Lung (tissue), 12 donors: ENCODE measurements around the gene ANKRD11. TPM values are rescaled to one million over a fixed set of nuclear protein-coding genes. Genes with fewer than 3 reads are reported as not detected.
"Not testable (repeated sequence)": the region's sequence is repeated elsewhere in the genome, so short reads cannot be mapped to it uniquely, and the experiment has no call there.

Experiments
- ATAC-seq: fragments of 200-7000 bp; cut with Tn5 transposase; one replicate; pipeline ENCODE4 v1.9.1; 2020; ENCODE audit warnings: moderate number of reproducible peaks; ENCODE audit not compliant: insufficient read depth, low FRiP score
- DNase-seq, 3 donors: peaks; one replicate each; pipeline ENCODE4 v3.0.0-alpha.2; 2013 to 2017
- H3K27ac ChIP-seq, 2 donors: one replicate each; pipeline ENCODE4 v1.5.1; 2013; ENCODE audit warnings: mild to moderate bottlenecking in 2 of 2, moderate library complexity in 2 of 2, control low read depth in 1 of 2, inconsistent platforms in 1 of 2, low read depth in 1 of 2, low read length in 1 of 2
- H3K27me3 ChIP-seq, 3 donors: one replicate each; pipeline ENCODE4 v1.5.1; 2013; ENCODE audit warnings: low read length in 2 of 3; ENCODE audit not compliant: control insufficient read depth in 3 of 3, insufficient read depth in 3 of 3
- H3K36me3 ChIP-seq, 4 donors: one replicate each; pipeline ENCODE4 v1.5.1; 2013; ENCODE audit warnings: low read length in 4 of 4, mild to moderate bottlenecking in 1 of 4, moderate library complexity in 1 of 4; ENCODE audit not compliant: control insufficient read depth in 4 of 4, insufficient read depth in 4 of 4
- H3K4me1 ChIP-seq, 5 donors: one replicate each; pipeline ENCODE4 v1.5.1; 2013; ENCODE audit warnings: low read length in 5 of 5, mild to moderate bottlenecking in 2 of 5, moderate library complexity in 1 of 5; ENCODE audit not compliant: control insufficient read depth in 5 of 5, insufficient read depth in 5 of 5
- H3K4me3 ChIP-seq: one replicate; pipeline ENCODE4 v1.5.1; 2013; ENCODE audit warnings: mild to moderate bottlenecking, control low read depth, moderate library complexity
- H3K9ac ChIP-seq, 2 donors: one replicate each; pipeline ENCODE4 v1.5.1; 2013; ENCODE audit warnings: low read length in 2 of 2, control low read depth in 1 of 2; ENCODE audit not compliant: insufficient read depth in 1 of 2
- H3K9me3 ChIP-seq, 4 donors: one replicate each; pipeline ENCODE4 v1.5.1; 2013; ENCODE audit warnings: low read length in 3 of 4, mild to moderate bottlenecking in 1 of 4, moderate library complexity in 1 of 4; ENCODE audit not compliant: control insufficient read depth in 4 of 4, insufficient read depth in 3 of 4
- CTCF ChIP-seq: IDR thresholded peaks from 2 replicates; pipeline ENCODE4 v1.5.1; 2012; ENCODE audit warnings: mild to moderate bottlenecking; ENCODE audit errors: control extremely low read depth, extremely low read depth
- WGBS, 2 donors: extraction: QIAGEN DNeasy Blood & Tissue Kit; methylation state at CpG; one replicate each; pipeline ENCODE4 v1.1.7; 2013; 5-methylcytosine and 5-hydroxymethylcytosine counted together
- polyA plus RNA-seq, 2 donors: library from polyadenylated mRNA; stranded (reverse); fragments of 200-250 nt; gene quantifications; one replicate each; pipeline ENCODE4 v1.2.1, GENCODE V29; 2013
- total RNA-seq, 2 donors: library from RNA; depleted of rRNA in 1 of 2; stranded (reverse); fragments of >200 nt in 1 of 2; gene quantifications; one replicate each; pipeline ENCODE4 v1.2.1, GENCODE V29; 2014 to 2021
- donor health status: control.
- donor health status: control.
- donor health status: Bipolar disorder and iron deficiency.
- donor health status: healthy.
- donor health status: DM: yes; HTN: yes; CAD: no.

The ANKRD11 gene
- total and polyA plus RNA-seq, 4 donors: 58.5 to 162 (median 89.5) TPM

- Histone ChIP-seq H3K4me1 (peaks cover 3 to 32% (median 29%) of the 10 kb centered on the region in 5 donors), H3K4me3 (no peak overlapping the region), H3K9ac (no peak overlapping the region), H3K9me3 (no peaks in the 10 kb centered on the region), H3K27ac (peak overlapping the region in 1 of 2 donors; percentile 55), H3K27me3 (no peaks in the 10 kb centered on the region), H3K36me3 (no peaks in the 10 kb centered on the region)
- TF ChIP-seq CTCF: no peak
- no peak for DNase-seq
- ATAC-seq: no peak
- 74 to 80% methylated on average over 14 of the region's 14 CpGs for WGBS, 2 donors
Observed at GRCh38 chr16:89332243-89332901, 158.0 kb downstream of the ANKRD11 start.

GRCh38 chr16:89331371-89332109, 158.8 kb downstream of the ANKRD11 start:
- Histone ChIP-seq H3K27me3 (no peaks in the 10 kb centered on the region), H3K36me3 (no peaks in the 10 kb centered on the region), H3K9ac (no peak overlapping the region), H3K9me3 (no peaks in the 10 kb centered on the region), H3K27ac (no peak overlapping the region), H3K4me1 (peaks cover 4 to 36% (median 29%) of the 10 kb centered on the region in 5 donors), H3K4me3 (no peak overlapping the region)
- TF ChIP-seq CTCF: no peak
- DNase-seq (no peak), ATAC-seq (no peak)
- WGBS, 2 donors: 87 to 90% methylated on average over 14 of the region's 14 CpGs

GRCh38 chr16:89330177-89330856, 160.0 kb downstream of the ANKRD11 start:
- Histone ChIP-seq H3K4me3 (no peak overlapping the region), H3K27ac (peak overlapping the region in 1 of 2 donors; percentile 88), H3K36me3 (no peaks in the 10 kb centered on the region), H3K27me3 (no peaks in the 10 kb centered on the region), H3K9ac (no peak overlapping the region), H3K9me3 (no peaks in the 10 kb centered on the region), H3K4me1 (peaks cover 4 to 37% (median 28%) of the 10 kb centered on the region in 5 donors)
- ATAC-seq (no peak), DNase-seq (peak in 2 of 3 donors; percentile 35 to 37)
- WGBS, 2 donors: 23 to 31% methylated on average over 24 to 25 of the region's 25 CpGs
- TF ChIP-seq CTCF: no peak

- WGBS, 2 donors: 85 to 91% methylated on average over 4 of the region's 4 CpGs
Observed at GRCh38 chr16:89329830-89330176, 160.6 kb downstream of the ANKRD11 start.

GRCh38 chr16:89328412-89329400, 161.7 kb downstream of the ANKRD11 start:
- WGBS, 2 donors: 88 to 90% methylated on average over 38 to 39 of the region's 41 CpGs
- H3K36me3 ChIP-seq, H3K9me3 ChIP-seq, H3K27ac ChIP-seq, DNase-seq, H3K27me3 ChIP-seq, ATAC-seq, H3K4me3 ChIP-seq, H3K9ac ChIP-seq: not testable (repeated sequence)
- H3K4me1 ChIP-seq: peaks cover 0 to 36% (median 19%) of the 10 kb centered on the region in 5 donors

More at GRCh38 chr16:89329830-89330176, 160.6 kb downstream of the ANKRD11 start:
- H3K9ac ChIP-seq, H3K36me3 ChIP-seq, H3K4me3 ChIP-seq, DNase-seq, H3K9me3 ChIP-seq, ATAC-seq, H3K27me3 ChIP-seq: not testable (repeated sequence)
- Histone ChIP-seq H3K4me1 (peaks cover 4 to 38% (median 27%) of the 10 kb centered on the region in 5 donors), H3K27ac (peak overlapping the region in 1 of 2 donors; percentile 88)
